Endothelial cell of umbilical vein (primary cell): ENCODE data around the gene CEACAM3. TPM values are rescaled to one million over a fixed set of nuclear protein-coding genes. Genes with fewer than 3 reads are reported as not detected.

Source experiments
- BruUV-seq: library from RNA; stranded (reverse); fragments of 400-500 nt; replicated peaks from 2 replicates; lab custom pipeline; 2021; lab: Mats Ljungman, UMichigan
- CTCF ChIA-PET: fragments of 300-600, 350-600 bp; sonication (Branson Sonifier 250); formaldehyde crosslinking; loops from one replicate; lab custom pipeline; 2021; ENCODE audit warnings: antibody characterized with exemption, inconsistent platforms; lab: Charles Lee
- POLR2A ChIA-PET: fragments of 300-600, 350-600 bp; sonication (Branson Sonifier 250); formaldehyde crosslinking; loops from one replicate; lab custom pipeline; 2021; ENCODE audit warnings: antibody characterized with exemption, inconsistent platforms; lab: Charles Lee
- DNase-seq: peaks from one replicate; pipeline ENCODE4 v3.0.0-alpha.2; 2011; ENCODE audit warnings: low read depth, low spot score
- FAIRE-seq: peaks from 2 replicates; lab custom pipeline; 2011; peaks lifted over from hg19 to GRCh38; lab: Jason Lieb, UNC
- H2AFZ ChIP-seq: 2 replicates; pipeline ENCODE4 v1.6.0; 2012; ENCODE audit warnings: low read depth, low read length, control low read depth, inconsistent platforms
- H3K27ac ChIP-seq: 2 replicates; pipeline ENCODE4 v1.5.1; 2011; ENCODE audit warnings: low read depth, mild to moderate bottlenecking, control low read depth, low read length, moderate library complexity; ENCODE audit not compliant: insufficient read depth
- H3K27me3 ChIP-seq, 2 experiments: 2 replicates each; pipeline versions ENCODE4 v1.6.0 to v1.6.1; 2011; ENCODE audit warnings: low read length in 2 of 2, mixed read lengths in 1 of 2; ENCODE audit not compliant: control insufficient read depth in 2 of 2, insufficient read depth in 2 of 2
- H3K36me3 ChIP-seq, 2 experiments: 2 replicates in 1 of 2; 3 replicates in 1 of 2; pipeline ENCODE4 v1.5.1; 2011; ENCODE audit warnings: low read length in 2 of 2, mild to moderate bottlenecking in 1 of 2, moderate library complexity in 1 of 2; ENCODE audit not compliant: control insufficient read depth in 2 of 2, insufficient read depth in 2 of 2; ENCODE audit errors: extremely low read depth in 1 of 2
- H3K4me1 ChIP-seq: 3 replicates; pipeline ENCODE4 v1.5.1; 2011; ENCODE audit warnings: mild to moderate bottlenecking, low read length; ENCODE audit not compliant: control insufficient read depth, insufficient read depth; ENCODE audit errors: extremely low read depth
- H3K4me2 ChIP-seq: 2 replicates; pipeline ENCODE4 v1.6.1; 2011; ENCODE audit warnings: low read length, control low read depth, mixed read lengths; ENCODE audit not compliant: insufficient read depth
- H3K4me3 ChIP-seq, 3 experiments: fragments of 200-600 bp in 1 of 3; sonication (generic), shearing (Covaris generic) in 1 of 3; replicated peaks in 1 of 3; 2 replicates each; pipeline ENCODE4 v1.5.1; 2011 to 2016; ENCODE audit warnings: control low read depth in 3 of 3, low read length in 3 of 3, mild to moderate bottlenecking in 2 of 3, inconsistent platforms in 1 of 3, low read depth in 1 of 3, moderate library complexity in 1 of 3; ENCODE audit not compliant: insufficient read depth in 1 of 3
- H3K79me2 ChIP-seq: 2 replicates; pipeline ENCODE4 v1.6.0; 2012; ENCODE audit warnings: low read length, inconsistent platforms; ENCODE audit not compliant: control insufficient read depth, insufficient read depth
- H3K9ac ChIP-seq: replicated peaks from 2 replicates; pipeline ENCODE3; 2011; ENCODE audit warnings: low read length, control low read depth; ENCODE audit not compliant: insufficient read depth; ENCODE audit errors: extremely low read depth
- H3K9me1 ChIP-seq: replicated peaks from 3 replicates; pipeline ENCODE4 v1.6.0; 2011; ENCODE audit warnings: mild to moderate bottlenecking, low read length; ENCODE audit not compliant: control insufficient read depth, insufficient read depth; ENCODE audit errors: extremely low read depth
- H3K9me3 ChIP-seq: replicated peaks from 2 replicates; pipeline ENCODE4 v1.5.1; 2012; ENCODE audit warnings: low read length, inconsistent platforms; ENCODE audit not compliant: control insufficient read depth, insufficient read depth
- H4K20me1 ChIP-seq: replicated peaks from 2 replicates; pipeline ENCODE3; 2011; ENCODE audit warnings: mild to moderate bottlenecking, low read length; ENCODE audit not compliant: control insufficient read depth, insufficient read depth; ENCODE audit errors: extremely low read depth
- CTCF ChIP-seq, 2 donors: IDR thresholded peaks; 1 replicate in 1 of 2; 2 replicates in 1 of 2; pipeline ENCODE4 v1.5.1; 2011; ENCODE audit warnings: low read length in 2 of 2, mild to moderate bottlenecking in 2 of 2, moderate library complexity in 2 of 2, control low read depth in 1 of 2, inconsistent platforms in 1 of 2, low read depth in 1 of 2; ENCODE audit not compliant: insufficient read depth in 1 of 2; ENCODE audit errors: extremely low read depth in 1 of 2
- EZH2 ChIP-seq: IDR thresholded peaks from 2 replicates; pipeline ENCODE4 v1.6.1; 2012; ENCODE audit warnings: borderline replicate concordance, low read depth, mild to moderate bottlenecking, moderate library complexity, low read length, inconsistent platforms; ENCODE audit not compliant: severe bottlenecking
- FOS ChIP-seq: IDR thresholded peaks from 2 replicates; pipeline ENCODE4 v1.6.1; 2011; ENCODE audit warnings: mild to moderate bottlenecking, low read length, moderate library complexity, borderline replicate concordance; ENCODE audit not compliant: insufficient read depth
- GATA2 ChIP-seq: IDR thresholded peaks from 2 replicates; pipeline ENCODE4 v1.7.0; 2011; ENCODE audit warnings: low read depth, mild to moderate bottlenecking, moderate library complexity, mixed read lengths, low read length; ENCODE audit not compliant: insufficient read length, insufficient read depth
- JUN ChIP-seq: IDR thresholded peaks from 2 replicates; pipeline ENCODE4 v1.6.1; 2011; ENCODE audit warnings: borderline replicate concordance, low read depth; ENCODE audit not compliant: insufficient read length, insufficient read depth
- MAX ChIP-seq: IDR thresholded peaks from 2 replicates; pipeline ENCODE4 v1.6.1; 2011; ENCODE audit not compliant: insufficient read depth, insufficient read length
- MYC ChIP-seq: IDR thresholded peaks from one replicate; pipeline ENCODE4 v1.6.1; 2011; ENCODE audit warnings: mild to moderate bottlenecking, low read depth, low read length
- POLR2A ChIP-seq: IDR thresholded peaks from 2 replicates; pipeline ENCODE4 v1.6.1; 2012; ENCODE audit warnings: low read depth, mild to moderate bottlenecking, control low read depth, low read length
- POLR2AphosphoS5 ChIP-seq: IDR thresholded peaks from 2 replicates; pipeline ENCODE4 v1.6.1; 2012; ENCODE audit warnings: low read depth, mild to moderate bottlenecking, control low read depth, low read length, moderate library complexity; ENCODE audit not compliant: insufficient read depth
- dilution Hi-C: fragments of 300-500 bp; cut with MboI; formaldehyde crosslinking; loops from one replicate; pipeline ENCODE4 v1.15.0; 2019; ENCODE audit warnings: low sequenced_read_pairs; ENCODE audit not compliant: extremely low pct_ligation_motif_present
- intact Hi-C: fragments of 100-400 bp; cut with micrococcal nuclease; formaldehyde crosslinking; loops from one replicate; pipeline ENCODE4 v1.10.0; 2022
- polyA plus RNA-seq, 4 experiments: library from polyadenylated mRNA; depleted of rRNA in 3 of 4; stranded (reverse) in 3 of 4; unstranded in 1 of 4; fragments of >200 nt; gene quantifications; 2 replicates each; pipeline versions ENCODE4 v1.2.1 to v1.2.3, GENCODE V29; 2011 to 2012; ENCODE audit warnings: missing spikeins in 1 of 4
- total RNA-seq: library from RNA; stranded (reverse); gene quantifications from 2 replicates; pipeline ENCODE4 v1.2.3, GENCODE V29; 2021

The CEACAM3 gene
- total and polyA plus RNA-seq, 2 donors (not counting 3 experiments of a cell fraction or from before 2014, with no cell fraction given) = not detected

GRCh38 chr19:41808663-41809566, 12.5 kb downstream of the CEACAM3 start:
- H3K9ac ChIP-seq = no peak overlapping the region
- H4K20me1 ChIP-seq = no peaks in the 10 kb centered on the region
- H3K36me3 ChIP-seq = no peaks in the 10 kb centered on the region
- no peak overlapping the region for H2AFZ ChIP-seq
- no TSS peak for BruUV-seq
- no peak for FAIRE-seq
- POLR2A ChIA-PET = interaction anchor here (0.6 kb wide), 1 partner anchor 156 kb away, joined by 3 read pairs; no protein-coding TSS in a partner anchor
- TF ChIP-seq POLR2AphosphoS5 = no peak
- no peak for TF ChIP-seq FOS
- TF ChIP-seq POLR2A = no peak
- TF ChIP-seq MYC = no peak
- no peak for TF ChIP-seq EZH2
- no peak for TF ChIP-seq GATA2
- TF ChIP-seq JUN = no peak
- no peak for TF ChIP-seq MAX
- no peak for TF ChIP-seq CTCF (IDR thresholded peaks at IDR 0.05; ENCODE audit: extremely low read depth in 1 of 2, insufficient read depth in 1 of 2, low read depth in 1 of 2, low read length in 2 of 2)
- no peak overlapping the region for H3K4me3 ChIP-seq
- H3K9me1 ChIP-seq = no peaks in the 10 kb centered on the region
- no peaks in the 10 kb centered on the region for H3K79me2 ChIP-seq
- H3K27ac ChIP-seq = no peak overlapping the region
- H3K9me3 ChIP-seq = no peaks in the 10 kb centered on the region
- DNase-seq = no peak
- dilution Hi-C loops = no loop called here
- intact Hi-C loops = no loop called here
- H3K27me3 ChIP-seq = no peaks in the 10 kb centered on the region
- CTCF ChIA-PET = interaction anchor here (1.0 kb wide), 1 partner anchor 16 kb away, joined by 3 read pairs; no protein-coding TSS in a partner anchor
- H3K4me1 ChIP-seq = no peaks in the 10 kb centered on the region
- no peak overlapping the region for H3K4me2 ChIP-seq
